GM13976 (cell line): Measurements from ENCODE around the gene PTCSC3.

Source experiments
- DNase-seq: peaks from one replicate; pipeline ENCODE4 v3.0.0; 2012; ENCODE audit warnings: low spot score
- in situ Hi-C: fragments of 300-500 bp; cut with MboI; formaldehyde crosslinking; loops from one replicate; pipeline ENCODE4 v1.12.0; 2022; ENCODE audit warnings: low sequenced_read_pairs, mixed read lengths, inconsistent platforms; ENCODE audit not compliant: unreplicated experiment
- TF ChIP-seq, protein P1 (sequence below): IDR thresholded peaks from 2 replicates; pipeline ENCODE4 v1.5.1; 2012; ENCODE audit warnings: borderline replicate concordance, mild to moderate bottlenecking; ENCODE audit not compliant: insufficient read depth; ENCODE audit errors: extremely low read depth, missing control alignments, control extremely low read depth

The PTCSC3 gene

DNA sequence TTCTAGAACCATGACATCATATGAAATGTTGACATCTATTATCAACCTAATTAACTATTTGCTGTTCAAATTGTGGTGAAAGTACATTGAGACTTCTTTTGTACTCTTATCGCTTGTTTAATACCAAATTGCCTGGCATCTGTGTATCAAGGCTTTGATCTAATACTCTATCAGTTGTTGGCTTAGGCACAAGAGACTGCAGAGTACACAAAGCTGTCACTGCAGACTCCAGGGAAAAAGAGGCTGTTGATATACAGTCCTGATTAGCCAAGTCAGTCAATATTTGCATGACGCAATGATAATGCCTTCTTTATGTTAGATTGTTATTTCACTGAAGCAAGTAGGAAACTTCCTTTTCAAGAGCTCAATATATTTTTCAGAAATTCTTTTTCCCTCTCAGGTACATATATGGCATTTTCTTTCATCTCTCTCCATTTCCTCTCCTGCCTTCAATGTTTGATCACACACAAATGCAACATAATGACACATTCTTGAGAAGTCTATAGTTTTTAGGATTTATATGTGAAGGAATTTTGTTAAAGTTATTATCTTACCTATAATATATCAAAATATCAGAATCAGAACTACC lies 32.3 kb upstream of the PTCSC3 start:
- in situ Hi-C loops: no loop called here
- DNase-seq: no peak
- TF ChIP-seq, protein P1, sequence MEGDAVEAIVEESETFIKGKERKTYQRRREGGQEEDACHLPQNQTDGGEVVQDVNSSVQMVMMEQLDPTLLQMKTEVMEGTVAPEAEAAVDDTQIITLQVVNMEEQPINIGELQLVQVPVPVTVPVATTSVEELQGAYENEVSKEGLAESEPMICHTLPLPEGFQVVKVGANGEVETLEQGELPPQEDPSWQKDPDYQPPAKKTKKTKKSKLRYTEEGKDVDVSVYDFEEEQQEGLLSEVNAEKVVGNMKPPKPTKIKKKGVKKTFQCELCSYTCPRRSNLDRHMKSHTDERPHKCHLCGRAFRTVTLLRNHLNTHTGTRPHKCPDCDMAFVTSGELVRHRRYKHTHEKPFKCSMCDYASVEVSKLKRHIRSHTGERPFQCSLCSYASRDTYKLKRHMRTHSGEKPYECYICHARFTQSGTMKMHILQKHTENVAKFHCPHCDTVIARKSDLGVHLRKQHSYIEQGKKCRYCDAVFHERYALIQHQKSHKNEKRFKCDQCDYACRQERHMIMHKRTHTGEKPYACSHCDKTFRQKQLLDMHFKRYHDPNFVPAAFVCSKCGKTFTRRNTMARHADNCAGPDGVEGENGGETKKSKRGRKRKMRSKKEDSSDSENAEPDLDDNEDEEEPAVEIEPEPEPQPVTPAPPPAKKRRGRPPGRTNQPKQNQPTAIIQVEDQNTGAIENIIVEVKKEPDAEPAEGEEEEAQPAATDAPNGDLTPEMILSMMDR: no peak

DNA sequence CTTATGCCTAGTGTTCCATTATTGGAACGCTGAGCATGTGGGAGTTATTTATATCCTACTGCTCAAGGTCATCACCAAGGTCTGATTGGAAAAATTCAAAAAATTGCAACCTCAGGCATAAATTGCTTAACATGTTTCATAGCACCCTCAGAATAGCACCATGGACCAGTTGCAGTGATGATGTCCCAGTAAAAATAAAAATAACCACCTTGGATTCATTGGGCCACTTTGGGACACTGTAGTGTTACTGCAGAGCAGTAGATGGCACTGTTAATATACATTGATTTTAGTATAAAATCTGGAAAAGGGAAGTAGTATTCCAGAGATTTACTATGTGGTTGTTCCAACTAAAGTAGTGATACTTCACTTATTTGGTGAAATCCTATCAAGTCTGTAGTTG lies 31.0 kb upstream of the PTCSC3 start:
- TF ChIP-seq, protein P1: no peak
- DNase-seq: no peak
- in situ Hi-C loops: no loop called here

DNA sequence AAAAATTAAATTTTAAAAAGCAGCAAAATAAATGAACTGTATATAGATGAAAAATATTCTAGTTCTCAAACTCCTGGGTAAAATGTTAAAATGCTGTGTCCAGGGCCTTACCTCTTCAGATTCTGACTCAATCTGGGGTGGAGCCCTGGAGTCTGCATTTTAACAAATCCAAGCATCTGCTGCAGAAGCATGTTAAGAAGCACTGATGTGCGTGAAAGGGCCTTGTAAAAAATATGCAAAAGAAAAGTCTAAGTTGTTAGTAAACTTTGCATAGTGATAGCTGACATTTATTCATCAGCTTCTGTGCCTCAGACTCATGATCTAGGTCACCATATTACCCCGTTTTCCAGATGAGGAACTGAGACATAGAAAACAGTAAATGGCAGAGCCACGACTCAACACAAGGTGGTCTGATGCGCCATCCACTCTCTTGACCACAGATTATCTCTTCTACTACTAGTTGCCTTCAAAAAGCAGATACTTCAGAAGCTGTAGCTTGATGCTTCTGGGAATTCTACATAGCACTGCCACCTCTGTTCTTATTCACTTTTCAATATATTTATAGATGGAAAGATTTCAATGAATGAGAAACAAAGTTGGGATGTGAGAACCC lies 28.0 kb upstream of the PTCSC3 start:
- TF ChIP-seq, protein P1: no peak
- no peak for DNase-seq
- in situ Hi-C loops: no loop called here

DNA sequence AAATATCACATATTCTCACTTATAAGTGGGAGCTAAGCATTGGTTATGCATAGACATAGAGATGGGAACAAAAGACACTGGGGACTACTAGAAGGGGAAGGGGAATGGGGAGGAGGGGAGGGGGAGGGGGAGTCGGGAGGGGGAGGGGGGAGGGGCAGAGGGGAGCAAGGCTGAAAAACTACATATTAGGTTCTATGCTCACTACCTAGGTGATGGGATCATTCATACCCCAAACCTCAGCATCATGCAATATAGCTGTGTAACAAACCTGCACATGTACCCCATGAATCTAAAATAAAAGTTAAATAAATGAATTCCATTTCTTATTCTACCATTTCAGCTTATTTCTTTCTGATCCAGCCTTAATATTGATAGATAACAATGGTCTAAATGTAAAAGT lies 21.9 kb upstream of the PTCSC3 start:
- in situ Hi-C loops: no loop called here
- TF ChIP-seq, protein P1: no peak
- no peak for DNase-seq

DNA sequence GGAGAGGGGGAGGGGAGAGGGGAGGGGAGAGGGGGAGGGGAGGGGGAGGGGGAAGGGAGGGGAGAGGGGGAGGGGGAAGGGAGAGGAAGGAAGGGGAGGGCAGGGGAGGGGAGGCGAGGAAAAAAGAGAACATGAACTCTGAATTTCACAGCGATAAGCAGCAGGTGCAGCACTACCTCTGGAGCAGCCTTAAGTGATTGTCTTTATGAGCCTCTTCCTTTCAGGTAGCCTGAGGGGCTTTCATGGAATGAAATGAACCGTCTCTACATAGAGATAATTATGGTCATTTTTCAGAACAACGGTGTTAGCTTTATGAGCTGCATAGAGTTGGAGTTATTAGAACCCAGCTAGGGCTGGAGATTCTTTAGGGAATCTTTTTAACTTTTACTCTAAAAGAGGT lies 18.1 kb upstream of the PTCSC3 start:
- TF ChIP-seq, protein P1: no peak
- in situ Hi-C loops: no loop called here
- no peak for DNase-seq

DNA sequence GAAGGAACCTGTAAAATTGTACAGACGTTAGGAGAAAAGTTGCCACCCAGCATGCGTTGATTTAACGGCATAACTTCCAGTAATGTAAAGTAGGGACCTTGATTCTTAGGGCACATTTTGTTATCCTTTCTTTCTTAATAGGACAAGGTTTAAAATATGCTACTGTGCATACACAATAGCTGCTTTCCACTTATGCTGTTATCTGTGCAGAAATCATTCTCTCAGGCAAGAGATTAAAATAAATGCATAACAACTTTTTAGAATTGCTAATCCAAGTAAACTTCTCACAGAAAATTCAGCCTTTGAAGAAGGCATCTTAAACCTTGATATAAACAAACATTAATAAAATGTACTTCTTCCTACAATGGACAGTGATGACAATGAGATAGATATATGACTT lies 16.0 kb upstream of the PTCSC3 start:
- TF ChIP-seq, protein P1: no peak
- in situ Hi-C loops: no loop called here
- no peak for DNase-seq
